Neural progenitor cell (in vitro differentiated cells): ENCODE data around the gene ATPAF2. TPM values are rescaled to one million over a fixed set of nuclear protein-coding genes. Genes with fewer than 3 reads are reported as not detected.
A peak's percentile ranks its signal among the peaks of the same experiment; 100 is the strongest.

ENCODE experiments used
- DNase-seq: peaks from one replicate; pipeline ENCODE4 v3.0.0-alpha.2; 2016; ENCODE audit warnings: low spot score
- H2AFZ ChIP-seq: fragments of 200-600 bp; sonication (generic); replicated peaks from 2 replicates; pipeline ENCODE4 v1.6.1; 2016; ENCODE audit warnings: antibody characterized with exemption
- H3F3A ChIP-seq: fragments of 200-600 bp; sonication (generic); 2 replicates; pipeline ENCODE4 v1.6.1; 2016; ENCODE audit warnings: antibody characterized with exemption, low read depth
- H3K27ac ChIP-seq: fragments of 200-600 bp; sonication (generic); 2 replicates; pipeline ENCODE4 v1.5.1; 2016; ENCODE audit warnings: mild to moderate bottlenecking
- H3K27me3 ChIP-seq: fragments of 200-600 bp; sonication (generic); 2 replicates; pipeline ENCODE4 v1.6.1; 2016; ENCODE audit warnings: mild to moderate bottlenecking, moderate library complexity
- H3K36me3 ChIP-seq: fragments of 200-600 bp; sonication (generic); 2 replicates; pipeline ENCODE4 v1.5.1; 2016
- H3K4me1 ChIP-seq: fragments of 200-600 bp; sonication (generic); 2 replicates; pipeline ENCODE4 v1.6.1; 2016; ENCODE audit warnings: mixed run types
- H3K4me2 ChIP-seq: fragments of 200-600 bp; sonication (generic); 2 replicates; pipeline ENCODE4 v1.6.1; 2016
- H3K4me3 ChIP-seq: fragments of 200-600 bp; sonication (generic); 2 replicates; pipeline ENCODE4 v1.5.1; 2016
- H3K79me2 ChIP-seq: fragments of 200-600 bp; sonication (generic); 2 replicates; pipeline ENCODE4 v1.6.1; 2016; ENCODE audit warnings: low read depth
- H3K9ac ChIP-seq: fragments of 200-600 bp; sonication (generic); 2 replicates; pipeline ENCODE4 v1.6.1; 2016
- H3K9me3 ChIP-seq: fragments of 200-600 bp; sonication (generic); 2 replicates; pipeline ENCODE4 v1.5.1; 2016; ENCODE audit warnings: low read depth
- H4K20me1 ChIP-seq: fragments of 200-600 bp; sonication (generic); 2 replicates; pipeline ENCODE4 v1.6.1; 2016; ENCODE audit warnings: low read depth
- H3K27ac Mint-ChIP-seq: 3 replicates; pipeline ENCODE4 v1.8.0; 2021; ENCODE audit warnings: mixed read lengths
- H3K27me3 Mint-ChIP-seq: 2 replicates; pipeline ENCODE4 v1.8.0; 2022; ENCODE audit warnings: low read depth, mild to moderate bottlenecking, inconsistent platforms, moderate library complexity, mixed read lengths; ENCODE audit not compliant: insufficient read depth
- H3K36me3 Mint-ChIP-seq: 3 replicates; pipeline ENCODE4 v1.8.0; 2021; ENCODE audit warnings: mixed read lengths
- H3K4me1 Mint-ChIP-seq: 3 replicates; pipeline ENCODE4 v1.8.0; 2021; ENCODE audit warnings: mixed read lengths
- H3K4me3 Mint-ChIP-seq: 3 replicates; pipeline ENCODE4 v1.8.0; 2021; ENCODE audit warnings: mild to moderate bottlenecking, moderate library complexity, mixed read lengths
- H3K9me3 Mint-ChIP-seq: 3 replicates; pipeline ENCODE4 v1.8.0; 2020; ENCODE audit warnings: mixed read lengths
- EZH2 ChIP-seq: fragments of 200-600 bp; sonication (generic); IDR thresholded peaks from 2 replicates; pipeline ENCODE4 v1.6.1; 2017; ENCODE audit warnings: antibody characterized with exemption, mild to moderate bottlenecking, moderate library complexity
- EZH2phosphoT487 ChIP-seq: fragments of 200-600 bp; sonication (generic); IDR thresholded peaks from 2 replicates; pipeline ENCODE4 v1.6.1; 2017; ENCODE audit warnings: antibody characterized with exemption
- total RNA-seq: library from RNA; depleted of rRNA; stranded (reverse); fragments of >200 nt; gene quantifications from 2 replicates; pipeline ENCODE4 v1.2.3, GENCODE V29; 2015; ENCODE audit warnings: low replicate concordance
- TF ChIP-seq, protein P1 (sequence below): fragments of 200-600 bp; sonication (generic); IDR thresholded peaks from 2 replicates; pipeline ENCODE4 v1.5.1; 2017; ENCODE audit warnings: antibody characterized with exemption, mild to moderate bottlenecking

The ATPAF2 gene
- total RNA-seq, 1 donor from 2014 or later = 9.6 TPM

DNA sequence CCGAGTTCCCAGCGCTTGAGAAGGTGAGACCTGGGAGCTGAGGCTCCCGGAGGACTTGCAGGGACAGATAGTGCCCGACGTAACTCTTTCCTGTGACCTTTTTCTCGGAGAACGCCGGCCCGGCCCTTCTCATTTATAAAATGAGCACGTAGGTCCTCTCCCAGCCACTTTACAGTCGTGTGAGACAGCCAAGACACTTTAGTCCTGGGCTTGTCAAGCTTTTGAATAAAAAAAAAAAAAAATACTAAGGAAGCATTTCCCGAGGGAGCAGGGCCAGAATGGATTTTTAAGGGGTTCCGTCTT, 66.1 kb downstream of the ATPAF2 start:
- Mint-ChIP-seq H3K27me3 (peaks cover 3% of the 10 kb centered on the region), H3K4me1 (peaks cover 17% of the 10 kb centered on the region), H3K4me3 (peak overlapping the region; percentile 94), H3K27ac (peak overlapping the region; percentile 85), H3K36me3 (no peaks in the 10 kb centered on the region), H3K9me3 (no peaks in the 10 kb centered on the region)
- Histone ChIP-seq H3K4me2 (peak overlapping the region; percentile 79), H3K27ac (no peak overlapping the region), H3F3A (no peaks in the 10 kb centered on the region), H3K4me1 (peaks cover 5% of the 10 kb centered on the region), H3K4me3 (peak overlapping the region; percentile 82), H3K27me3 (peaks cover 9% of the 10 kb centered on the region), H2AFZ (peak overlapping the region; percentile 88), H4K20me1 (no peaks in the 10 kb centered on the region), H3K79me2 (no peaks in the 10 kb centered on the region), H3K9me3 (no peaks in the 10 kb centered on the region), H3K9ac (no peak overlapping the region), H3K36me3 (no peaks in the 10 kb centered on the region)
- TF ChIP-seq EZH2phosphoT487 = no peak
- TF ChIP-seq, protein P1, sequence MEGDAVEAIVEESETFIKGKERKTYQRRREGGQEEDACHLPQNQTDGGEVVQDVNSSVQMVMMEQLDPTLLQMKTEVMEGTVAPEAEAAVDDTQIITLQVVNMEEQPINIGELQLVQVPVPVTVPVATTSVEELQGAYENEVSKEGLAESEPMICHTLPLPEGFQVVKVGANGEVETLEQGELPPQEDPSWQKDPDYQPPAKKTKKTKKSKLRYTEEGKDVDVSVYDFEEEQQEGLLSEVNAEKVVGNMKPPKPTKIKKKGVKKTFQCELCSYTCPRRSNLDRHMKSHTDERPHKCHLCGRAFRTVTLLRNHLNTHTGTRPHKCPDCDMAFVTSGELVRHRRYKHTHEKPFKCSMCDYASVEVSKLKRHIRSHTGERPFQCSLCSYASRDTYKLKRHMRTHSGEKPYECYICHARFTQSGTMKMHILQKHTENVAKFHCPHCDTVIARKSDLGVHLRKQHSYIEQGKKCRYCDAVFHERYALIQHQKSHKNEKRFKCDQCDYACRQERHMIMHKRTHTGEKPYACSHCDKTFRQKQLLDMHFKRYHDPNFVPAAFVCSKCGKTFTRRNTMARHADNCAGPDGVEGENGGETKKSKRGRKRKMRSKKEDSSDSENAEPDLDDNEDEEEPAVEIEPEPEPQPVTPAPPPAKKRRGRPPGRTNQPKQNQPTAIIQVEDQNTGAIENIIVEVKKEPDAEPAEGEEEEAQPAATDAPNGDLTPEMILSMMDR = no peak
- TF ChIP-seq EZH2 = no peak
- DNase-seq = no peak

DNA sequence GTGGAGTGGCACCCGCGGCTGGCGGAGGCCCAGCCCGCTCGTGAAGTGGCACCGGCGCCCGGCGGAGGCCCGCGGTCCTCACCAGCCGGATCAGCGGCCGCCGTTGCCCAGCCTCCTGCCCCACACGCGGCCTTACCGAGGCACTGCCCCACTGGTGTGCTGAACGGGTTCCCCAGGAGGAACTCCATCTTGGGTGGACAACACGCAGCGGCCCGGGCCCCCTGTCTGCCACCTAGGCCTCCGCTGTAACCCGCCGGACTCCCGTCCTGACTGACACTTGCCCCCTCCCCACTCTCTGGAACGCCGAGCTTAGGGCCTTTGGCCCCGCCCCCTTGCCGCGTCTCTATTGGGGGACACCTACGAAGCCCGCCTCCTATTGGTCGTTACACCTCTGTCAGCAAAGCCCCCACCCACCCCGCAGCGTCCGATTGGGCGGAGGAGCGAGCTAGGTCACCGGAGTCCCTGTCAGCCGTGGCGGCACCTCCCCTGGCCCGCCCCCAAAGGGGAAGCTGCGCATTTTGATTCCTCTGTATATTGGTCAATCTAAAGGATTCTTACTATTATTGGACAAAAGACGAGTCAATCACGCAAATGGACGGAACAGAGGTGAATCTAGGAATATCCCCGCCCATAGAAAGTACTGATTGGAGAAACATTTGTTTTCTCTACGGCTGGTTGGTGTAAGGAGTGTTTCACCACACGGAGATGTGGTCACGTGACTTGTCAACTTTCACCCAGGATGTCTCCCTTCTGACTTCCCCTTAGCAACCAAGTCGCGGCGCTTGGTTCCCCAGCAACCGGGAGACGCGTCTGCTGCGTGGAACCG, 66.6 kb downstream of the ATPAF2 start, which contains the start of the genes DRC3 and TOM1L2:
DRC3 (plus strand) TSS at position 737 of the 826 bp plus-strand sequence. CDS start 4,737 bp downstream, outside the sequence.
TOM1L2 (minus strand) TSS at position 275 of the 826 bp plus-strand sequence; CDS start at position 188, 87 bp downstream.
- peaks cover 17% of the 10 kb centered on the region for H3K4me1 Mint-ChIP-seq
- H3K4me2 ChIP-seq = peak within 1 kb of the TSS; percentile 89
- peaks cover 3% of the 10 kb centered on the region for H3K27me3 Mint-ChIP-seq
- peak within 1 kb of the TSS; percentile 82 for H3K4me3 ChIP-seq
- no peaks in the 10 kb centered on the region for H3F3A ChIP-seq
- H3K27ac ChIP-seq = no peak within 1 kb of the TSS
- H3K9me3 ChIP-seq = no peaks in the 10 kb centered on the region
- no peaks in the 10 kb centered on the region for H3K36me3 Mint-ChIP-seq
- H3K9me3 Mint-ChIP-seq = no peaks in the 10 kb centered on the region
- peaks cover 9% of the 10 kb centered on the region for H3K27me3 ChIP-seq
- peak within 1 kb of the TSS; percentile 85 for H3K27ac Mint-ChIP-seq
- no peaks in the 10 kb centered on the region for H3K79me2 ChIP-seq
- H4K20me1 ChIP-seq = no peaks in the 10 kb centered on the region
- DNase-seq = peak; percentile 100
- H3K4me1 ChIP-seq = peaks cover 5% of the 10 kb centered on the region
- H2AFZ ChIP-seq = peak within 1 kb of the TSS; percentile 88
- peak within 1 kb of the TSS; percentile 94 for H3K4me3 Mint-ChIP-seq
- TF ChIP-seq, protein P1 = peak; percentile 14
- TF ChIP-seq EZH2phosphoT487 (no peak), EZH2 (no peak)
- peak within 1 kb of the TSS; percentile 52 for H3K9ac ChIP-seq
- H3K36me3 ChIP-seq = no peaks in the 10 kb centered on the region

DNA sequence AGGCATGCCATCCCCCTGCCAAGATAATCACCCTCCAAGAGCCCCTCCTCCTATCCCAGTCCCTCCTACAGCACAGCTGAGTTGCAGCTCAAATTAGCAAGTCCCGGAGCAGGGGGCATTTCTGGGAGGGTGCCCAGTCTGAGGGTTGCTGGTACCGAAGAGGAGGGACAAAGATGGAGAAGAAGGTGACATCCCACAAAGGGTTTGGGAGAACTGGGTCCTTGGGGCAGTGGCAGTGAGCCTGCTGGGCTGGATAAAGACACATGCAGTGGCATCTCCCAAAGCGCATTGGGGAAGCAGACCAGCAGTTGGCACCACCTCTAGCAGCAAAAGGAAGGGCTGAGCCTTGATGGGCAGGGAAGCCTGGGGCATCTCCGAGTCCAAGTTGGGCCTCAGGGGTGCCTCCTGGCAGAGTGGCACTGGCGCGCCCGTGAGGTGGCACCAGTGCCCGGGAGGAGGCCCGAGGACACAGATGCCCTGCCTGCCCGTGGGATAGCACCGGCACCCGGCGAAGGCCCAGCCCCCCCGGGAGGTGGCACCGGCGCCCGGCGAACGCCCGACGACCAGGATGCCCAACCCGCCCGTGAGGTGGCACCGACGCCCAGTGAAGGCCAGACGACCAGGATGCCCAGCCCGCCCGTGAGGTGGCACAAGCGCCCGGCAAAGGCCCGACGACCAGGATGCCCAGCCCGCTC, 67.4 kb downstream of the ATPAF2 start:
- DNase-seq = peak; percentile 36

More for the DNA sequence above, 67.4 kb downstream of the ATPAF2 start:
- Mint-ChIP-seq H3K36me3 (no peaks in the 10 kb centered on the region), H3K4me3 (peak overlapping the region; percentile 81), H3K4me1 (peaks cover 17% of the 10 kb centered on the region), H3K27ac (no peak overlapping the region), H3K27me3 (peaks cover 3% of the 10 kb centered on the region), H3K9me3 (no peaks in the 10 kb centered on the region)
- H3K4me2 ChIP-seq = peak overlapping the region; percentile 89
- peaks cover 5% of the 10 kb centered on the region for H3K4me1 ChIP-seq
- no peaks in the 10 kb centered on the region for H3K36me3 ChIP-seq
- H3F3A ChIP-seq = no peaks in the 10 kb centered on the region
- H3K9ac ChIP-seq = peak overlapping the region; percentile 52
- peak overlapping the region; percentile 14 for H2AFZ ChIP-seq
- no peaks in the 10 kb centered on the region for H3K9me3 ChIP-seq
- H3K27ac ChIP-seq = no peak overlapping the region
- H3K79me2 ChIP-seq = no peaks in the 10 kb centered on the region
- H4K20me1 ChIP-seq = no peaks in the 10 kb centered on the region
- H3K27me3 ChIP-seq = peaks cover 9% of the 10 kb centered on the region
- TF ChIP-seq, protein P1 = no peak
- TF ChIP-seq EZH2 (no peak), EZH2phosphoT487 (no peak)
- peak overlapping the region; percentile 77 for H3K4me3 ChIP-seq
